GM12801 (cell line): ENCODE measurements around the gene SLC25A15.

Source experiments
- CTCF ChIP-seq: IDR thresholded peaks from one replicate; pipeline ENCODE4 v1.5.1; 2011; ENCODE audit warnings: control low read depth; ENCODE audit not compliant: insufficient read length; ENCODE audit errors: extremely low read depth

SLC25A15 gene

GRCh38 chr13:40789275-40790153 lies at the start of gene SLC25A15:
TSS of gene SLC25A15 (plus strand) at chr13:40789611. CDS start at chr13:40793227, 3,616 bp downstream.
- no peak for TF ChIP-seq CTCF

- TF ChIP-seq CTCF: no peak
Observed at GRCh38 chr13:40749327-40749726, 40.1 kb upstream of the SLC25A15 start.

- TF ChIP-seq CTCF: no peak
Observed at GRCh38 chr13:40755082-40755700, 34.2 kb upstream of the SLC25A15 start.

GRCh38 chr13:40756042-40756441 lies 33.4 kb upstream of the SLC25A15 start:
- TF ChIP-seq CTCF: no peak

- TF ChIP-seq CTCF: no peak
Observed at GRCh38 chr13:40758811-40759210, 30.6 kb upstream of the SLC25A15 start.

GRCh38 chr13:40762849-40763248 lies 26.6 kb upstream of the SLC25A15 start:
- TF ChIP-seq CTCF: no peak

- no peak for TF ChIP-seq CTCF
Observed at GRCh38 chr13:40764587-40765403, 24.6 kb upstream of the SLC25A15 start.
